AG04449 (cell line): Measurements from ENCODE around the gene MDM4.

Source experiments
- CTCF ChIA-PET: fragments of 350-600 bp; formaldehyde crosslinking; extraction: SDS; loops from one replicate; lab custom pipeline; 2021; ENCODE audit warnings: antibody characterized with exemption; lab: Yijun Ruan, JAX
- POLR2A ChIA-PET: fragments of 400-600, 350-600 bp; formaldehyde crosslinking; extraction: SDS; loops from one replicate; lab custom pipeline; 2020; ENCODE audit warnings: antibody characterized with exemption, inconsistent platforms; lab: Yijun Ruan, JAX
- DNase-seq: peaks from one replicate; pipeline ENCODE4 v3.0.0-alpha.2; 2010; ENCODE audit warnings: low read depth, low spot score
- H3K4me3 ChIP-seq: 2 replicates; pipeline ENCODE4 v1.5.1; 2011; ENCODE audit warnings: low read depth, mild to moderate bottlenecking, control low read depth, low read length
- TF ChIP-seq, protein P1 (sequence below): IDR thresholded peaks from one replicate; pipeline ENCODE4 v1.5.1; 2011; ENCODE audit warnings: mild to moderate bottlenecking, moderate library complexity, low read length, control low read depth, inconsistent platforms; ENCODE audit not compliant: insufficient read depth; ENCODE audit errors: missing control alignments

The MDM4 gene

DNA sequence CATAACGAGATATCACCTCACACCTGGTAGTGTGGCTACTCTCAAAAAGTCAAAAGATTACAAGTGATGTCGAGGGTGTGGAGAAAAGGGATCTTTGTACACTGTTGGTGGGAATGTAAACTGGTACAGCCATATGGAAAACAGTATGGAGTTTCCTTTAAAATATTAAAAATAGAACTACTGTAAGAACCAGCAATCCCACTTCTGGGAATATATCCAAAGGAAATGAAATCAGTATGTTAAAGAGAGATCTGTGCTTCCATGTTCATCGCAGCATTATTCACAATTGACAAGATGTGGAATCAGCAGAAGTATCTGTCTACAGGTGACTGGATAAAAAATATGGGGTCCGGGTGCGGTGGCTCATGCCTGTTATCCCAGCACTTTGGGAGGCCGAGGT lies 14.0 kb upstream of the MDM4 start:
- no peak for DNase-seq
- ChIA-PET POLR2A (interaction anchor here (0.6 to 1.6 kb wide), 2 partner anchors 9 to 73 kb away, joined by 3 to 4 read pairs; no protein-coding TSS in a partner anchor), CTCF (interaction anchor here (0.7 to 19.8 kb wide), 26 partner anchors 7 to 374 kb away, joined by 3 to 1052 read pairs (median 6); partner anchors contain the start of genes GOLT1A, MDM4 and PIK3C2B)
- H3K4me3 ChIP-seq: no peak overlapping the region
- TF ChIP-seq, protein P1, sequence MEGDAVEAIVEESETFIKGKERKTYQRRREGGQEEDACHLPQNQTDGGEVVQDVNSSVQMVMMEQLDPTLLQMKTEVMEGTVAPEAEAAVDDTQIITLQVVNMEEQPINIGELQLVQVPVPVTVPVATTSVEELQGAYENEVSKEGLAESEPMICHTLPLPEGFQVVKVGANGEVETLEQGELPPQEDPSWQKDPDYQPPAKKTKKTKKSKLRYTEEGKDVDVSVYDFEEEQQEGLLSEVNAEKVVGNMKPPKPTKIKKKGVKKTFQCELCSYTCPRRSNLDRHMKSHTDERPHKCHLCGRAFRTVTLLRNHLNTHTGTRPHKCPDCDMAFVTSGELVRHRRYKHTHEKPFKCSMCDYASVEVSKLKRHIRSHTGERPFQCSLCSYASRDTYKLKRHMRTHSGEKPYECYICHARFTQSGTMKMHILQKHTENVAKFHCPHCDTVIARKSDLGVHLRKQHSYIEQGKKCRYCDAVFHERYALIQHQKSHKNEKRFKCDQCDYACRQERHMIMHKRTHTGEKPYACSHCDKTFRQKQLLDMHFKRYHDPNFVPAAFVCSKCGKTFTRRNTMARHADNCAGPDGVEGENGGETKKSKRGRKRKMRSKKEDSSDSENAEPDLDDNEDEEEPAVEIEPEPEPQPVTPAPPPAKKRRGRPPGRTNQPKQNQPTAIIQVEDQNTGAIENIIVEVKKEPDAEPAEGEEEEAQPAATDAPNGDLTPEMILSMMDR: no peak

DNA sequence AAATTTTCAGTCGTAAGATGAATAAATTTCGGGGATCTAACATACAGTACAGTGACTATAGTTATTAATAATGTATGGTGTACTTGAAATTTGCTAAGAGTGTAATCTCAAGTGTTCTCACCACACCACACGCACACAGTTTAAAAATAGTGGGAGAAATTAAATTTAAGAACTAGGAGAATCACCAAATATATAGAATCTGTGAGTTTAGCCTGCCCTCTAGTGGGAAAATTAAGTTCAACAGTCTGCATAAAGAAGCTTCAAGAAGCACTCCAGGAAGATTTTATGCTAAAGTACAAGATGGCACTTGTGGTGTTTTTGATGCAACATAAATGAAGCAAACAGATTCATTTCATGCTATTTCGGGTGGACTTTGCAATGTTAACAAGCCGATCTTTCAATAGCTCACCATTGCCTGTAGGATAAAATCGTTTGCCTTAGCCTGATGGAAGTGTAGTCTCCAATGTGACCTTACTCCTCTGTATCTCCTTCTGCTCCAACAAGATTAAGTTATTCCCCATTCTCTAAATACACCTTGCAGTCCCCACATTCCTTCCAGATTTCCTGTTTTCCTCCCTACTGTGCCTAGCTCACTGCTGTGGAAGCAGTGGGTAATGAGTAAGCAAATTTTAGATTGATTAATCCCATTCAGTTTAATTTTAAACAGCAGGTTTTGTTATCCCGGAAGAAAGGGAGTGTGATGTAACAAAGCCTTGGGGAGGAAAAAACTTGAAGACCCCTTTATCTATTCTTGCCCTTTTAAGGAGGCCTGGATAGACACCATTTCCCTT lies 12.9 kb upstream of the MDM4 start:
- TF ChIP-seq, protein P1: peak; percentile 40
- ChIA-PET CTCF (interaction anchor here (0.7 to 19.8 kb wide), 50 partner anchors 8 to 640 kb away, joined by 3 to 1052 read pairs (median 5); partner anchors contain the start of genes GOLT1A, MDM4 and PIK3C2B), POLR2A (interaction anchor here (0.6 to 1.6 kb wide), 2 partner anchors 10 to 309 kb away, joined by 3 to 4 read pairs; no protein-coding TSS in a partner anchor)
- H3K4me3 ChIP-seq: no peak overlapping the region
- DNase-seq: no peak

DNA sequence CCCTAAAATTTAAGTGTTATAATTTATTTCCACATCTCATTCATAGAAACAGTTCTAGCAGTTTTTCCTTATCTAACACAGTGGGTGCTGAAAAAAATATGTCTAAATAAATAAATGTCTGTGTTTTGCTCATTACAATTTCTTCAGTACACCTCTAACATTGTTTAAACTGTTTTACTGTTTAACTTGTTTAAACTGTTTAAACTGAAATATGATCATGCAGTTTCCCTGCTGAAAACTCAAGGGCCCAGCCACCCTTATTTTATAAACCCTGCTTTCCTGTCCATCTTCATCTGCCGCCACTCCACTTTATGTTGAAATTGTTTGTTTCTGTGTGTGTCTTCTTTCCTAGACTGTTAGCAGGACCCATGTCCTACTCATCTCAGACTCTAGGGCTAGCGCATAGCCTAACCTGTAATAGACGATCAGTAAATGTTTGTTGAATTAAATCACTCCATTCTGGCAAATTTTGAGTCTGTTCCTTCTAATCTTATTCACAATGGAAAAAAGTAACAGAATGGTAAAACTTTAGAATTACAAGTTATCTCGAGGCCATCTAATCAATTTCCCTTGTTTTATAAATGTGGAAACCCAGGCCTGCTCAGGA lies 12.2 kb upstream of the MDM4 start:
- TF ChIP-seq, protein P1: no peak
- no peak overlapping the region for H3K4me3 ChIP-seq
- ChIA-PET CTCF (interaction anchor here (0.8 to 19.8 kb wide), 33 partner anchors 9 to 641 kb away, joined by 3 to 1052 read pairs (median 7); partner anchors contain the start of genes GOLT1A, MDM4 and PIK3C2B), POLR2A (no interaction called here)
- no peak for DNase-seq

DNA sequence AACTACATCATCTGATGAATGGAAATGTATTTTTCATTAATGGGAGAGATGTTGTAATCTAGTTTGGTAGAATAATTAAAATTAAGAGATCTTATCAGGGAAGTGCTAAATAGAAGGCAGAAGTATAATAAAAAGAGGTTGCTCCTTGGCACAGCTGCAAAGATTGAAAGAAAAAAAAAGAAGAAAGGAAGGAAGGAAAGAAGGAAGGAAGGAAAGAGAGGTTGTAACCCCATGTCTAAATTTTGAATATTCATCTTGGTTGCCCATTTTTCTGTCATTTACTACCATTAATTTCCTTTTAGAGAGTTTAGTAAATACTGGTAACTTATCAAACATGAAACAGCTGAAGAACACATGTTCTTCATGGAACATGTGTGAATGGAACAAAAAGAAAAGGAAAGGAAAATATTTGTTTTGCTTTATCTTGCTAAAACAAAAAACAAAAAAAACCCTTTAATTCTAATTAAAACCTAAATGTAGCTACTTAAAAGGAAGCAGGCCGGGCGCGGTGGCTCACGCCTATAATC lies 10.5 kb upstream of the MDM4 start:
- TF ChIP-seq, protein P1: no peak

DNA sequence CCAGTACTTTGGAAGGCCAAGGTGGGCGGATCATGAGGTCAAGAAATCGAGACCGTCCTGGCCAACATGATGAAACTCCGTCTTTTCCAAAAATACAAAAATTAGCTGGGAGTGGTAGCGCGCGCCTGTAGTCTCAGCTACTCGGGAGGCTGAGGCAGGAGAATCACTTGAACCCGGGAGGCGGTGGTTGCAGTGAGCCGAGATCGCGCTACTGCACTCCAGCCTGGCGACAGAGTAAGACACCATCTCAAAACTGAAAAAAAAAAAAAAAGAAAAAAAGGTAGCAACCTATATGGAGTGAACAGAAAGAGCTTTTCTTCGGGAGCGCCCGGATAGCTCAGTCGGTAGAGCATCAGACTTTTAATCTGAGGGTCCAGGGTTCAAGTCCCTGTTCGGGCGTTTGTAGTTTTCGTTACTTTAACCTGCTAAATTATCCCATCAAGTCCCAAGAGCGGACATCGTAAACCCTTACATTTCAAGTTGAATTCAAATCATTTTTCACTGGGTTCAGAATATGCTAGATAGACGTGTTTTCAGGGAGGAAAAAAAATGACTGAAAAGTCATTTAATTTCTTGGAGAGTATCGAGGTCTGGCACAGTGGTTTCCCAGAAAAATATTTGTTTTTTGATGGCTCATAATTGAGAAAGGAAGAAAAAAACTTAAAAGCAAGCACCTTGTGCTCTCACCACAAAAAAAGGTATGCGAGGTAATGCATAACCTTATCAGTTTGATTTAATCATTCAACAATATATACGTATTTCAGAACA lies 9.8 kb upstream of the MDM4 start:
- peak overlapping the region; percentile 52 for H3K4me3 ChIP-seq
- TF ChIP-seq, protein P1: no peak
- POLR2A ChIA-PET: interaction anchor here (0.7 to 2.6 kb wide), 3 partner anchors 10 to 109 kb away, joined by 4 to 26 read pairs (median 7); partner anchors contain the start of genes MDM4 and PIK3C2B
- CTCF ChIA-PET: interaction anchor here (0.9 to 19.8 kb wide), 11 partner anchors 9 to 300 kb away, joined by 3 to 1052 read pairs (median 13); partner anchors contain the start of genes MDM4 and PIK3C2B
- peak; percentile 84 for DNase-seq

More for the DNA sequence above, 10.5 kb upstream of the MDM4 start:
- CTCF ChIA-PET: interaction anchor here (0.9 to 19.8 kb wide), 11 partner anchors 10 to 300 kb away, joined by 3 to 1052 read pairs (median 13); partner anchors contain the start of genes MDM4 and PIK3C2B
- no peak for DNase-seq
- peak overlapping the region; percentile 52 for H3K4me3 ChIP-seq
- POLR2A ChIA-PET: interaction anchor here (0.6 to 2.6 kb wide), 4 partner anchors 10 to 109 kb away, joined by 3 to 26 read pairs (median 6); partner anchors contain the start of genes MDM4 and PIK3C2B
